Measurements from ENCODE around the gene ZNHIT2. TPM values are rescaled to one million over a fixed set of nuclear protein-coding genes. Genes with fewer than 3 reads are reported as not detected.

ZNHIT2 gene
- total RNA-seq, 2 donors from 2014 or later: 32.7 to 37.8 TPM

GRCh38 chr11:65132238-65132987, 14.9 kb upstream of the ZNHIT2 start:
- Histone ChIP-seq H3K27me3 (replicated peaks; ENCODE audit: insufficient read depth) (no peaks in the 10 kb centered on the region), H3K9me3 (no peaks in the 10 kb centered on the region), H3K36me3 (peaks cover 21 to 34% of the 10 kb centered on the region in 2 donors), H3K4me3 (peak overlapping the region in 1 of 2 donors; percentile 55), H3K4me1 (replicated peaks) (peaks cover 7% of the 10 kb centered on the region), H3K27ac (peak overlapping the region in 1 of 2 donors; percentile 98)
- TF ChIP-seq POLR2A (IDR thresholded peaks at IDR 0.05): no peak
- TF ChIP-seq POLR2AphosphoS5 (IDR thresholded peaks at IDR 0.05): no peak
- no peak for TF ChIP-seq CTCF (IDR thresholded peaks at IDR 0.05)
- 73% methylated on average over 10 of the region's 10 CpGs for WGBS
- no peak for DNase-seq (ENCODE audit: low spot score)
- intact Hi-C loops (cut with DNase I): no loop called here

- intact Hi-C loops (cut with DNase I): no loop called here
- Histone ChIP-seq H3K4me1 (replicated peaks) (peaks cover 7% of the 10 kb centered on the region), H3K27ac (no peak overlapping the region), H3K4me3 (no peak overlapping the region), H3K36me3 (peaks cover 21 to 37% of the 10 kb centered on the region in 2 donors), H3K27me3 (replicated peaks; ENCODE audit: insufficient read depth) (no peaks in the 10 kb centered on the region), H3K9me3 (no peaks in the 10 kb centered on the region)
- no peak for TF ChIP-seq POLR2AphosphoS5 (IDR thresholded peaks at IDR 0.05)
- TF ChIP-seq CTCF (IDR thresholded peaks at IDR 0.05): no peak
- TF ChIP-seq POLR2A (IDR thresholded peaks at IDR 0.05): no peak
- DNase-seq (ENCODE audit: low spot score): no peak
- WGBS: 88% methylated on average over 6 of the region's 6 CpGs
Measured at GRCh38 chr11:65131895-65132237, 14.4 kb upstream of the ZNHIT2 start.

DNA sequence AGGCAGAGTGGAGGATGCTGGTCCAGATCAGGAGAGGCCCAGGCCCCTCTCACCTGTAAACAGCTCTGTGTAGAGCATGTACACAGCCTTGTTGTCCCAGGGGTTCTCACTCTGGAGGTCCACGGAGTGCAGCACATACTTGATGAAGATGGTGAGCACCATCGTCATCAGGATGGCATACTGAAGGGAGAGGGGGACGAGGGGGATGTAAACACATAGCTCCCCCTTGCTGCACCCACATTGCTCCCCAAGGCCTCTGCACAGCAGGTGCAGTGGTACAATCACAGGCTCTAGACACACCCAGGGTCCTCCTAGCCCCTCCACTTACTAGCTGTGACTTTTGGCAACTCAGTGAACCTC, 13.9 kb upstream of the ZNHIT2 start:
- intact Hi-C loops (cut with DNase I): no loop called here
- WGBS: 84% methylated on average over 3 of the region's 3 CpGs
- Histone ChIP-seq H3K36me3 (peaks cover 21 to 37% of the 10 kb centered on the region in 2 donors), H3K4me3 (no peak overlapping the region), H3K27me3 (replicated peaks; ENCODE audit: insufficient read depth) (no peaks in the 10 kb centered on the region), H3K27ac (no peak overlapping the region), H3K4me1 (replicated peaks) (peaks cover 7% of the 10 kb centered on the region), H3K9me3 (no peaks in the 10 kb centered on the region)
- no peak for DNase-seq (ENCODE audit: low spot score)
- no peak for TF ChIP-seq POLR2A (IDR thresholded peaks at IDR 0.05)
- TF ChIP-seq CTCF (IDR thresholded peaks at IDR 0.05): no peak
- TF ChIP-seq POLR2AphosphoS5 (IDR thresholded peaks at IDR 0.05): no peak

GRCh38 chr11:65130631-65131416, 13.3 kb upstream of the ZNHIT2 start:
- 90% methylated on average over 18 of the region's 19 CpGs for WGBS
- no peaks in the 10 kb centered on the region for H3K27me3 ChIP-seq (replicated peaks; ENCODE audit: insufficient read depth)
- no peak for DNase-seq (ENCODE audit: low spot score)
- TF ChIP-seq POLR2AphosphoS5 (IDR thresholded peaks at IDR 0.05) (no peak), POLR2A (IDR thresholded peaks at IDR 0.05) (no peak), CTCF (IDR thresholded peaks at IDR 0.05) (no peak)
- H3K4me1 ChIP-seq (replicated peaks): peaks cover 7% of the 10 kb centered on the region
- H3K27ac ChIP-seq: no peak overlapping the region
- intact Hi-C loops (cut with DNase I): no loop called here
- peaks cover 22 to 40% of the 10 kb centered on the region in 2 donors for H3K36me3 ChIP-seq
- H3K9me3 ChIP-seq: no peaks in the 10 kb centered on the region
- no peak overlapping the region for H3K4me3 ChIP-seq
